ENCODE results near the gene TMEM271.
"Not testable (repeated sequence)": the region's sequence is repeated elsewhere in the genome, so short reads cannot be mapped to it uniquely, and the experiment has no call there.

TMEM271 gene

GRCh38 chr4:555566-556275, 20.4 kb downstream of the TMEM271 start:
- Histone ChIP-seq H3K27ac (ENCODE audit: low read length) (no peak overlapping the region), H3K9ac (ENCODE audit: low read length in 2 of 2) (no peak overlapping the region), H3K4me3 (ENCODE audit: low read length in 2 of 2) (no peak overlapping the region), H3K36me3 (ENCODE audit: control insufficient read depth in 2 of 2, insufficient read depth in 2 of 2, low read length in 2 of 2) (no peaks in the 10 kb centered on the region), H3K27me3 (ENCODE audit: control insufficient read depth in 1 of 2, insufficient read depth in 2 of 2, low read length in 2 of 2) (peaks cover 0 to 9% of the 10 kb centered on the region in 2 donors), H3K9me3 (ENCODE audit: control insufficient read depth in 2 of 2, low read length in 2 of 2) (peaks cover 0 to 3% of the 10 kb centered on the region in 2 donors), H3K4me1 (ENCODE audit: control insufficient read depth, insufficient read depth, low read length) (no peaks in the 10 kb centered on the region)

GRCh38 chr4:554793-555320, 21.2 kb downstream of the TMEM271 start:
- H3K9ac ChIP-seq (ENCODE audit: low read length in 2 of 2); H3K27me3 ChIP-seq (ENCODE audit: control insufficient read depth in 1 of 2, insufficient read depth in 2 of 2, low read length in 2 of 2); H3K4me3 ChIP-seq (ENCODE audit: low read length in 2 of 2); H3K27ac ChIP-seq (ENCODE audit: low read length); H3K4me1 ChIP-seq (ENCODE audit: control insufficient read depth, insufficient read depth, low read length); H3K36me3 ChIP-seq (ENCODE audit: control insufficient read depth in 2 of 2, insufficient read depth in 2 of 2, low read length in 2 of 2); H3K9me3 ChIP-seq (ENCODE audit: control insufficient read depth in 2 of 2, low read length in 2 of 2): not testable (repeated sequence)

- Histone ChIP-seq H3K4me1 (ENCODE audit: control insufficient read depth, insufficient read depth, low read length) (no peaks in the 10 kb centered on the region), H3K36me3 (ENCODE audit: control insufficient read depth in 2 of 2, insufficient read depth in 2 of 2, low read length in 2 of 2) (no peaks in the 10 kb centered on the region), H3K9ac (ENCODE audit: low read length in 2 of 2) (no peak overlapping the region), H3K4me3 (ENCODE audit: low read length in 2 of 2) (no peak overlapping the region), H3K9me3 (ENCODE audit: control insufficient read depth in 2 of 2, low read length in 2 of 2) (peaks cover 0 to 1% of the 10 kb centered on the region in 2 donors), H3K27me3 (ENCODE audit: control insufficient read depth in 1 of 2, insufficient read depth in 2 of 2, low read length in 2 of 2) (peaks cover 0 to 7% of the 10 kb centered on the region in 2 donors), H3K27ac (ENCODE audit: low read length) (no peak overlapping the region)
These were observed 24.1 kb downstream of the TMEM271 start for GRCh38 chr4:552019-552418.

GRCh38 chr4:550268-550667, 25.8 kb downstream of the TMEM271 start:
- H3K27ac ChIP-seq (ENCODE audit: low read length); H3K4me3 ChIP-seq (ENCODE audit: low read length in 2 of 2); H3K9me3 ChIP-seq (ENCODE audit: control insufficient read depth in 2 of 2, low read length in 2 of 2); H3K4me1 ChIP-seq (ENCODE audit: control insufficient read depth, insufficient read depth, low read length); H3K9ac ChIP-seq (ENCODE audit: low read length in 2 of 2); H3K27me3 ChIP-seq (ENCODE audit: control insufficient read depth in 1 of 2, insufficient read depth in 2 of 2, low read length in 2 of 2); H3K36me3 ChIP-seq (ENCODE audit: control insufficient read depth in 2 of 2, insufficient read depth in 2 of 2, low read length in 2 of 2): not testable (repeated sequence)

- Histone ChIP-seq H3K27ac (ENCODE audit: low read length) (no peak overlapping the region), H3K4me1 (ENCODE audit: control insufficient read depth, insufficient read depth, low read length) (no peaks in the 10 kb centered on the region), H3K4me3 (ENCODE audit: low read length in 2 of 2) (no peak overlapping the region), H3K9me3 (ENCODE audit: control insufficient read depth in 2 of 2, low read length in 2 of 2) (no peaks in the 10 kb centered on the region), H3K36me3 (ENCODE audit: control insufficient read depth in 2 of 2, insufficient read depth in 2 of 2, low read length in 2 of 2) (no peaks in the 10 kb centered on the region), H3K27me3 (ENCODE audit: control insufficient read depth in 1 of 2, insufficient read depth in 2 of 2, low read length in 2 of 2) (no peaks in the 10 kb centered on the region), H3K9ac (ENCODE audit: low read length in 2 of 2) (no peak overlapping the region)
These were observed 27.1 kb downstream of the TMEM271 start for GRCh38 chr4:548976-549375.

GRCh38 chr4:545612-546011, 30.5 kb downstream of the TMEM271 start:
- H3K27ac ChIP-seq (ENCODE audit: low read length): no peak overlapping the region
- no peak overlapping the region for H3K9ac ChIP-seq (ENCODE audit: low read length in 2 of 2)
- H3K4me3 ChIP-seq (ENCODE audit: low read length in 2 of 2): no peak overlapping the region
- H3K36me3 ChIP-seq (ENCODE audit: control insufficient read depth in 2 of 2, insufficient read depth in 2 of 2, low read length in 2 of 2): no peaks in the 10 kb centered on the region
- no peaks in the 10 kb centered on the region for H3K9me3 ChIP-seq (ENCODE audit: control insufficient read depth in 2 of 2, low read length in 2 of 2)
- no peaks in the 10 kb centered on the region for H3K4me1 ChIP-seq (ENCODE audit: control insufficient read depth, insufficient read depth, low read length)
- H3K27me3 ChIP-seq (ENCODE audit: control insufficient read depth in 1 of 2, insufficient read depth in 2 of 2, low read length in 2 of 2): no peaks in the 10 kb centered on the region

GRCh38 chr4:544386-545105, 31.5 kb downstream of the TMEM271 start:
- Histone ChIP-seq H3K27me3 (ENCODE audit: control insufficient read depth in 1 of 2, insufficient read depth in 2 of 2, low read length in 2 of 2) (no peaks in the 10 kb centered on the region), H3K9me3 (ENCODE audit: control insufficient read depth in 2 of 2, low read length in 2 of 2) (no peaks in the 10 kb centered on the region), H3K4me3 (ENCODE audit: low read length in 2 of 2) (no peak overlapping the region), H3K27ac (ENCODE audit: low read length) (no peak overlapping the region), H3K36me3 (ENCODE audit: control insufficient read depth in 2 of 2, insufficient read depth in 2 of 2, low read length in 2 of 2) (no peaks in the 10 kb centered on the region), H3K4me1 (ENCODE audit: control insufficient read depth, insufficient read depth, low read length) (no peaks in the 10 kb centered on the region), H3K9ac (ENCODE audit: low read length in 2 of 2) (no peak overlapping the region)

GRCh38 chr4:541271-541670, 34.8 kb downstream of the TMEM271 start:
- Histone ChIP-seq H3K27me3 (ENCODE audit: control insufficient read depth in 1 of 2, insufficient read depth in 2 of 2, low read length in 2 of 2) (no peaks in the 10 kb centered on the region), H3K4me3 (ENCODE audit: low read length in 2 of 2) (no peak overlapping the region), H3K36me3 (ENCODE audit: control insufficient read depth in 2 of 2, insufficient read depth in 2 of 2, low read length in 2 of 2) (peaks cover 5 to 15% of the 10 kb centered on the region in 2 donors), H3K9ac (ENCODE audit: low read length in 2 of 2) (no peak overlapping the region), H3K27ac (ENCODE audit: low read length) (no peak overlapping the region), H3K9me3 (ENCODE audit: control insufficient read depth in 2 of 2, low read length in 2 of 2) (no peaks in the 10 kb centered on the region), H3K4me1 (ENCODE audit: control insufficient read depth, insufficient read depth, low read length) (no peaks in the 10 kb centered on the region)

GRCh38 chr4:538542-539142, 37.5 kb downstream of the TMEM271 start:
- no peaks in the 10 kb centered on the region for H3K27me3 ChIP-seq (ENCODE audit: control insufficient read depth in 1 of 2, insufficient read depth in 2 of 2, low read length in 2 of 2)
- H3K36me3 ChIP-seq (ENCODE audit: control insufficient read depth in 2 of 2, insufficient read depth in 2 of 2, low read length in 2 of 2): peaks cover 15 to 18% of the 10 kb centered on the region in 2 donors
- no peaks in the 10 kb centered on the region for H3K4me1 ChIP-seq (ENCODE audit: control insufficient read depth, insufficient read depth, low read length)
- H3K9me3 ChIP-seq (ENCODE audit: control insufficient read depth in 2 of 2, low read length in 2 of 2): no peaks in the 10 kb centered on the region
- H3K27ac ChIP-seq (ENCODE audit: low read length): no peak overlapping the region
- no peak overlapping the region for H3K4me3 ChIP-seq (ENCODE audit: low read length in 2 of 2)
- no peak overlapping the region for H3K9ac ChIP-seq (ENCODE audit: low read length in 2 of 2)

GRCh38 chr4:537436-538264, 38.4 kb downstream of the TMEM271 start:
- H3K27me3 ChIP-seq (ENCODE audit: control insufficient read depth in 1 of 2, insufficient read depth in 2 of 2, low read length in 2 of 2): no peaks in the 10 kb centered on the region
- no peak overlapping the region for H3K4me3 ChIP-seq (ENCODE audit: low read length in 2 of 2)
- no peak overlapping the region for H3K9ac ChIP-seq (ENCODE audit: low read length in 2 of 2)
- no peak overlapping the region for H3K27ac ChIP-seq (ENCODE audit: low read length)
- H3K9me3 ChIP-seq (ENCODE audit: control insufficient read depth in 2 of 2, low read length in 2 of 2): no peaks in the 10 kb centered on the region
- no peaks in the 10 kb centered on the region for H3K4me1 ChIP-seq (ENCODE audit: control insufficient read depth, insufficient read depth, low read length)
- peaks cover 15 to 23% of the 10 kb centered on the region in 2 donors for H3K36me3 ChIP-seq (ENCODE audit: control insufficient read depth in 2 of 2, insufficient read depth in 2 of 2, low read length in 2 of 2)

All from stomach smooth muscle (tissue), 2 donors.